ENCODE measurements around the gene AP2B1. TPM values are rescaled to one million over a fixed set of nuclear protein-coding genes. Genes with fewer than 3 reads are reported as not detected.

AP2B1 gene
- polyA plus RNA-seq, 1 donor (not counting 4 experiments of a cell fraction or from before 2014, with no cell fraction given) = 189 TPM

DNA sequence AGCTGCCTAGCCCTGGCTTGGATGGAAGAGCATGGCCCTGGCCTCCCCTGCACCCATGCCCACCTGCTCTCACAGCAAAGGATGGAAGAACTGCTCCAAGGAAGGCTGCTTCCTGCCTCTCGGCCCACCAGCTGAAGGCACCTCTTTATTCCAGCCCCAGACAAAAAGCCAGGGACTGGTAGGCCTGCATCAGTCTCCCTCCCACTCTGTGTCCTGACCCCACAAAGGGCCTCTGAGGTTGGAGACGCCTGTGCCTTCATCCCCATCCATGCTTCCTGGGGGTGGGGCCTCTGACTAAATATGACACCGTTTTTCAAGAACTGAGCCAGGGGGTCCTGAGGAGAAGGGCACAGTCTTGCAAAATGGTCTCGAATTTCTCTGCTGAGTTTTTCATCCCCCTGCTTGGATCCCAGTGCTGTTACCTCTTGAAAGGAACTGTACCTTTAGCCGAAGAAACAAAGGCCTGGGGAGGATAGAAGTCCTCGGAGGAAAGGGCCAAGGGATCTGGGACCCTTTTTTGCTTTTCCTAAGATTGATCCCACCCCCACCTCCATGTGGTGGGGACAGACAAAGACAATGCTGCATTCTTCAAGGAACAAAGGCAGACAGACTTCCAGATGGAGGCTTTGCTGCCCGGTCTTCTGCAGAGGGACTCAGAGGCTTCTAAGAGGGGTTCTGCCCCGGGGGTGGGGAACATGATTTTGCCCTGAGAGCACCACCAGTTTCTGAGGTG lies 178.8 kb downstream of the AP2B1 start:
- Histone ChIP-seq H4K20me1 (ENCODE audit: control insufficient read depth, extremely low read depth, insufficient read depth, low read length) (no peaks in the 10 kb centered on the region), H3K9me3 (ENCODE audit: control insufficient read depth, low read depth, low read length) (no peaks in the 10 kb centered on the region), H3K9me1 (ENCODE audit: control insufficient read depth, extremely low read depth, insufficient read depth, low read length) (no peaks in the 10 kb centered on the region), H3K9ac (ENCODE audit: control insufficient read depth, extremely low read depth, insufficient read depth, low read length) (no peak overlapping the region), H3K27ac (ENCODE audit: control insufficient read depth, insufficient read depth, low read length) (no peak overlapping the region), H3K4me1 (ENCODE audit: control insufficient read depth, extremely low read depth, insufficient read depth, low read length) (peaks cover 6% of the 10 kb centered on the region), H3K36me3 (ENCODE audit: control insufficient read depth in 2 of 2, extremely low read depth in 1 of 2, insufficient read depth in 2 of 2, low read length in 2 of 2) (no peaks in the 10 kb centered on the region), H3K4me2 (ENCODE audit: control insufficient read depth, extremely low read depth, insufficient read depth, low read depth, low read length) (no peak overlapping the region), H2AFZ (ENCODE audit: control insufficient read depth, low read length) (no peak overlapping the region), H3K4me3 (ENCODE audit: control insufficient read depth in 2 of 3, extremely low read depth in 1 of 3, insufficient read depth in 2 of 3, low read depth in 1 of 3, low read length in 3 of 3) (no peak overlapping the region), H3K79me2 (ENCODE audit: control insufficient read depth, insufficient read depth, low read length) (no peaks in the 10 kb centered on the region), H3K27me3 (ENCODE audit: control insufficient read depth, extremely low read depth, insufficient read depth, low read length) (no peaks in the 10 kb centered on the region)
- DNase-seq (ENCODE audit: low read depth, low spot score) = no peak
- dilution Hi-C loops (cut with MboI; ENCODE audit: extremely low pct_ligation_motif_present, low sequenced_read_pairs) = no loop called here
- no peak for FAIRE-seq
- TF ChIP-seq EZH2 (IDR thresholded peaks at IDR 0.05; ENCODE audit: low read length) = no peak
- TF ChIP-seq CTCF (optimal IDR thresholded peaks at IDR 0.05 in 1 of 3, IDR thresholded peaks at IDR 0.05 in 1 of 3, conservative IDR thresholded peaks at IDR 0.05 in 1 of 3; ENCODE audit: extremely low read depth in 1 of 3, insufficient read depth in 2 of 3, low read length in 3 of 3) = no peak

GRCh38 chr17:35766489-35766877 lies 179.4 kb downstream of the AP2B1 start:
- DNase-seq (ENCODE audit: low read depth, low spot score) (no peak), FAIRE-seq (no peak)
- Histone ChIP-seq H2AFZ (ENCODE audit: control insufficient read depth, low read length) (no peak overlapping the region), H3K36me3 (ENCODE audit: control insufficient read depth in 2 of 2, extremely low read depth in 1 of 2, insufficient read depth in 2 of 2, low read length in 2 of 2) (no peaks in the 10 kb centered on the region), H3K9ac (ENCODE audit: control insufficient read depth, extremely low read depth, insufficient read depth, low read length) (no peak overlapping the region), H3K4me1 (ENCODE audit: control insufficient read depth, extremely low read depth, insufficient read depth, low read length) (peaks cover 6% of the 10 kb centered on the region), H3K9me3 (ENCODE audit: control insufficient read depth, low read depth, low read length) (no peaks in the 10 kb centered on the region), H3K79me2 (ENCODE audit: control insufficient read depth, insufficient read depth, low read length) (no peaks in the 10 kb centered on the region), H3K4me2 (ENCODE audit: control insufficient read depth, extremely low read depth, insufficient read depth, low read depth, low read length) (no peak overlapping the region), H3K9me1 (ENCODE audit: control insufficient read depth, extremely low read depth, insufficient read depth, low read length) (no peaks in the 10 kb centered on the region), H3K27ac (ENCODE audit: control insufficient read depth, insufficient read depth, low read length) (no peak overlapping the region), H3K4me3 (ENCODE audit: control insufficient read depth in 2 of 3, extremely low read depth in 1 of 3, insufficient read depth in 2 of 3, low read depth in 1 of 3, low read length in 3 of 3) (no peak overlapping the region), H3K27me3 (ENCODE audit: control insufficient read depth, extremely low read depth, insufficient read depth, low read length) (no peaks in the 10 kb centered on the region), H4K20me1 (ENCODE audit: control insufficient read depth, extremely low read depth, insufficient read depth, low read length) (no peaks in the 10 kb centered on the region)
- TF ChIP-seq EZH2 (IDR thresholded peaks at IDR 0.05; ENCODE audit: low read length) (no peak), CTCF (optimal IDR thresholded peaks at IDR 0.05 in 1 of 3, IDR thresholded peaks at IDR 0.05 in 1 of 3, conservative IDR thresholded peaks at IDR 0.05 in 1 of 3; ENCODE audit: extremely low read depth in 1 of 3, insufficient read depth in 2 of 3, low read length in 3 of 3) (no peak)
- dilution Hi-C loops (cut with MboI; ENCODE audit: extremely low pct_ligation_motif_present, low sequenced_read_pairs) = no loop called here
